Mesothelial cell of epicardium (in vitro differentiated cells): ENCODE results near the gene GJA4. TPM values are rescaled to one million over a fixed set of nuclear protein-coding genes. Genes with fewer than 3 reads are reported as not detected.

Source experiments
- DNase-seq, 2 experiments: peaks; one replicate each; pipeline ENCODE4 v3.0.0; 2021; ENCODE audit warnings: low spot score in 2 of 2; ENCODE audit not compliant: unreplicated experiment in 2 of 2
- H3K27ac Mint-ChIP-seq: 2 replicates; pipeline ENCODE4 v1.8.0; 2021; ENCODE audit warnings: mixed read lengths
- H3K27me3 Mint-ChIP-seq: 2 replicates; pipeline ENCODE4 v1.8.0; 2021; ENCODE audit warnings: low read depth, mixed read lengths
- H3K36me3 Mint-ChIP-seq: 2 replicates; pipeline ENCODE4 v1.8.0; 2021; ENCODE audit warnings: mixed read lengths
- H3K4me1 Mint-ChIP-seq: 2 replicates; pipeline ENCODE4 v1.8.0; 2021; ENCODE audit warnings: mixed read lengths
- H3K4me3 Mint-ChIP-seq: 2 replicates; pipeline ENCODE4 v1.8.0; 2021; ENCODE audit warnings: mild to moderate bottlenecking, moderate library complexity, mixed read lengths
- H3K9me3 Mint-ChIP-seq: 2 replicates; pipeline ENCODE4 v1.8.0; 2021; ENCODE audit warnings: mixed read lengths
- CTCF ChIP-seq: fragments of 200-600 bp; sonication (generic); IDR thresholded peaks from one replicate; pipeline ENCODE4 v1.5.0; 2021; ENCODE audit warnings: antibody characterized with exemption; ENCODE audit not compliant: unreplicated experiment
- total RNA-seq: library from RNA; stranded (reverse); gene quantifications from 3 replicates; pipeline ENCODE4 v1.2.1, GENCODE V29; 2021

GJA4 gene
- total RNA-seq, 1 donor from 2014 or later, result not detected

- Mint-ChIP-seq H3K27me3 (no peaks in the 10 kb centered on the region), H3K4me3 (no peak overlapping the region), H3K27ac (no peak overlapping the region), H3K9me3 (no peaks in the 10 kb centered on the region), H3K36me3 (no peaks in the 10 kb centered on the region), H3K4me1 (peaks cover 15% of the 10 kb centered on the region)
- TF ChIP-seq CTCF, result no peak
- no peak for DNase-seq
Measured at GRCh38 chr1:34842952-34843371, 50.2 kb downstream of the GJA4 start.

GRCh38 chr1:34843392-34844251 is 50.8 kb downstream of the GJA4 start:
- H3K27ac Mint-ChIP-seq, result no peak overlapping the region
- H3K4me1 Mint-ChIP-seq, result peaks cover 15% of the 10 kb centered on the region
- peaks cover 2% of the 10 kb centered on the region for H3K36me3 Mint-ChIP-seq
- no peak for DNase-seq
- TF ChIP-seq CTCF, result no peak
- H3K4me3 Mint-ChIP-seq, result no peak overlapping the region
- H3K9me3 Mint-ChIP-seq, result no peaks in the 10 kb centered on the region
- no peaks in the 10 kb centered on the region for H3K27me3 Mint-ChIP-seq

DNA sequence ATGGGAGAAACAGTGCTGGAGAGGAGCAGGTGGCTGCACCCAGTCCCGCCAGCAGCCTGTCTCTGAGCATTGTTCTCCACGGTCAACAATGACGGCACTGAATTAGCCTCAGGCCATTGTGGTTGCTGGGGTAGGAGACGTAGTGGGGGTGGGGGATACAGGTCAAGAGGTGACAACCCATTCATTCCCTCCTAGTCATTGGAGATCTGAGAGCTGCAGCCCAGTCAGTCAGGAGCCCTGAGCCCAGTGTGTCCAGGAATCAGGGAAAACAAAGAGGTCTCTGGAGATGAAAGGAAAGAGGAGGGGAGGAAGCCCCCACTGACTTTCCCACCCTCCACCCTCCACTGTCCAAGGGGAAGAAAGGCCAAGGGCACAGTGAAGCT is 51.4 kb downstream of the GJA4 start:
- Mint-ChIP-seq H3K4me3 (no peak overlapping the region), H3K36me3 (peaks cover 5% of the 10 kb centered on the region), H3K27ac (no peak overlapping the region), H3K27me3 (no peaks in the 10 kb centered on the region), H3K4me1 (peaks cover 15% of the 10 kb centered on the region), H3K9me3 (no peaks in the 10 kb centered on the region)
- DNase-seq, result no peak
- TF ChIP-seq CTCF, result no peak

Other genes with a start within 250 kb of the GJA4 start
- gene GJB5, start 38.0 kb upstream of the GJA4 start, total RNA-seq, result 0.27 to 0.44 TPM (median 0.38 TPM) in 3 replicates
- not detected in 3 replicates for gene GJB4, start 33.3 kb upstream of the GJA4 start, total RNA-seq
- gene GJB3, start 11.8 kb upstream of the GJA4 start, total RNA-seq, result 0.14 TPM in 1 of 3 replicates, not detected in the others
- gene SMIM12, start 66.8 kb downstream of the GJA4 start, total RNA-seq, result 24.3 to 27.4 TPM (median 24.6 TPM) in 3 replicates
- gene DLGAP3, start 136.7 kb downstream of the GJA4 start, total RNA-seq, result 0.23 to 0.44 TPM (median 0.27 TPM) in 3 replicates
- 13.9 to 16.5 TPM (median 14.9 TPM) in 3 replicates for gene TMEM35B, start 192.3 kb downstream of the GJA4 start, total RNA-seq
- gene ZMYM6, start 238.9 kb downstream of the GJA4 start, total RNA-seq, result 18.5 to 20.1 TPM (median 18.7 TPM) in 3 replicates